HepG2 (cell line): ENCODE data around the gene ETDC. TPM values are rescaled to one million over a fixed set of nuclear protein-coding genes. Genes with fewer than 3 reads are reported as not detected.

Experiments used
- ARNTL ChIP-seq: sonication (generic); formaldehyde crosslinking; IDR thresholded peaks from 2 replicates; pipeline ENCODE4 v1.4.0; 2020; ENCODE audit warnings: mild to moderate bottlenecking, missing genetic modification reagents
- EP300 ChIP-seq, 3 experiments: sonication (generic) in 1 of 3; formaldehyde crosslinking in 1 of 3; IDR thresholded peaks; 2 replicates each; pipeline versions ENCODE4 v1.5.1 to v1.6.1; 2011 to 2020; ENCODE audit warnings: low read depth in 2 of 3, low read length in 2 of 3, borderline replicate concordance in 1 of 3, improper control_type of control experiment in 1 of 3, mild to moderate bottlenecking in 1 of 3, missing genetic modification reagents in 1 of 3, moderate library complexity in 1 of 3
- GRHL1 ChIP-seq: sonication (generic); formaldehyde crosslinking; conservative IDR thresholded peaks from 2 replicates; pipeline ENCODE4 v1.8.0; 2022; ENCODE audit warnings: missing genetic modification reagents
- HNRNPH1 ChIP-seq: fragments of 200-400 bp; formaldehyde crosslinking; optimal IDR thresholded peaks from 2 replicates; pipeline ENCODE3; 2017; ENCODE audit warnings: mild to moderate bottlenecking, low read depth, low read length
- MATR3 ChIP-seq: sonication (generic); formaldehyde crosslinking; IDR thresholded peaks from 2 replicates; pipeline ENCODE4 v1.4.0; 2020; ENCODE audit warnings: missing genetic modification reagents
- RXRA ChIP-seq: sonication (generic); formaldehyde crosslinking; IDR thresholded peaks from 2 replicates; pipeline ENCODE4 v1.5.1; 2020; ENCODE audit warnings: missing genetic modification reagents
- TFAP4 ChIP-seq: sonication (generic); IDR thresholded peaks from 2 replicates; pipeline ENCODE4 v1.6.1; 2016; ENCODE audit warnings: low read depth, borderline replicate concordance
- USF2 ChIP-seq, 2 experiments: sonication (generic) in 1 of 2; formaldehyde crosslinking in 1 of 2; IDR thresholded peaks; 2 replicates each; pipeline versions ENCODE4 v1.5.1 to v1.6.1; 2011 to 2020; ENCODE audit warnings: borderline replicate concordance in 1 of 2, low read depth in 1 of 2, low read length in 1 of 2, mild to moderate bottlenecking in 1 of 2, missing genetic modification reagents in 1 of 2, moderate library complexity in 1 of 2
- ZNF142 ChIP-seq: sonication (generic); formaldehyde crosslinking; IDR thresholded peaks from 2 replicates; pipeline ENCODE4 v1.4.0; 2020; ENCODE audit warnings: missing genetic modification reagents
- ZNF670 ChIP-seq: sonication (generic); formaldehyde crosslinking; IDR thresholded peaks from 2 replicates; pipeline ENCODE4 v1.8.0; 2022; ENCODE audit warnings: mild to moderate bottlenecking, missing genetic modification reagents, borderline replicate concordance
- polyA plus RNA-seq, 8 experiments: library from polyadenylated mRNA; depleted of rRNA in 3 of 8; stranded (reverse) in 7 of 8; unstranded in 1 of 8; fragments of >200 nt; fragmentation: Illumina TruSeq in 4 of 8; extraction: Trizol in 4 of 8; gene quantifications; 2 replicates each; pipeline versions ENCODE4 v1.2.1 to v1.2.3, GENCODE V29; 2011 to 2016; ENCODE audit warnings: low read depth in 4 of 8, missing spikeins in 1 of 8, mixed read lengths in 1 of 8; ENCODE audit not compliant: insufficient read depth in 1 of 8
- total RNA-seq, 5 experiments: library from RNA; depleted of rRNA; stranded (reverse); fragments of >200 nt; fragmentation: Illumina TruSeq; extraction: Trizol; gene quantifications; 2 replicates each; pipeline ENCODE4 v1.2.3, GENCODE V29; 2016; ENCODE audit warnings: low read depth in 1 of 5

The ETDC gene
- total and polyA plus RNA-seq, 2 of the 13 experiments (the other 11 are each of a cell fraction or from before 2014, with no cell fraction given) = not detected

- TF ChIP-seq EP300 (IDR thresholded peaks at IDR 0.05; ENCODE audit: low read depth in 2 of 2, low read length in 2 of 2) (no peak), EP300 (CRISPR knock-in tag; IDR thresholded peaks at IDR 0.05; ENCODE audit: borderline replicate concordance) (no peak), GRHL1 (CRISPR knock-in tag) (no peak), HNRNPH1 (no peak), MATR3 (CRISPR knock-in tag) (no peak), ZNF670 (no peak), USF2 (IDR thresholded peaks at IDR 0.05; ENCODE audit: low read depth, low read length) (no peak), USF2 (CRISPR knock-in tag; IDR thresholded peaks at IDR 0.05; ENCODE audit: borderline replicate concordance) (no peak), ARNTL (CRISPR knock-in tag) (no peak), TFAP4 (no peak), ZNF142 (CRISPR knock-in tag) (no peak), RXRA (CRISPR knock-in tag) (no peak)
Measured at GRCh38 chrX:135287266-135287823, 21.9 kb upstream of the ETDC start (continued).
